Esophagus squamous epithelium (tissue), 5 donors: ENCODE measurements around the gene DEXI. TPM values are rescaled to one million over a fixed set of nuclear protein-coding genes. Genes with fewer than 3 reads are reported as not detected.
A peak's percentile ranks its signal among the peaks of the same experiment; 100 is the strongest.

ENCODE experiments used
- DNase-seq: peaks from one replicate; lab custom pipeline; 2025; lab: John Stamatoyannopoulos, UW
- H3K27ac ChIP-seq, 4 donors: fragments of 200-600 bp; sonication (generic); one replicate each; pipeline ENCODE4 v1.5.1; 2016 to 2019; ENCODE audit warnings: mild to moderate bottlenecking in 1 of 4
- H3K27me3 ChIP-seq, 4 donors: fragments of 200-600 bp; sonication (generic); 1 replicate in 3 of 4; 2 replicates in 1 of 4; pipeline versions ENCODE4 v1.5.1 to v1.6.0; 2017 to 2021; ENCODE audit warnings: antibody characterized with exemption in 1 of 4
- H3K36me3 ChIP-seq, 3 donors: fragments of 200-600 bp; sonication (generic); one replicate each; pipeline ENCODE4 v1.5.1; 2016 to 2019
- H3K4me1 ChIP-seq, 3 donors: fragments of 200-600 bp; sonication (generic); one replicate each; pipeline ENCODE4 v1.5.1; 2017 to 2019
- H3K4me3 ChIP-seq, 4 donors: fragments of 200-600 bp; sonication (generic); 1 replicate in 3 of 4; 2 replicates in 1 of 4; pipeline ENCODE4 v1.5.1; 2016 to 2019; ENCODE audit warnings: mild to moderate bottlenecking in 2 of 4, moderate library complexity in 1 of 4
- H3K9me3 ChIP-seq, 3 donors: fragments of 200-600 bp; sonication (generic); one replicate each; pipeline ENCODE4 v1.5.1; 2016 to 2019
- CTCF ChIP-seq, 6 experiments: fragments of 450-650 bp in 4 of 6; fragments of 200-600 bp in 2 of 6; sonication (generic) in 2 of 6; IDR thresholded peaks; one replicate each; pipeline ENCODE4 v1.5.1; 2016 to 2019; ENCODE audit warnings: antibody characterized with exemption in 6 of 6, mild to moderate bottlenecking in 4 of 6, moderate library complexity in 4 of 6
- POLR2A ChIP-seq, 4 donors: fragments of 450-650 bp; IDR thresholded peaks; one replicate each; pipeline ENCODE4 v1.6.1; 2017; ENCODE audit warnings: antibody characterized with exemption in 4 of 4, mild to moderate bottlenecking in 4 of 4, moderate library complexity in 3 of 4
- WGBS, 2 donors: methylation state at CpG; one replicate each; pipeline ENCODE4 v1.1.5; 2018; 5-methylcytosine and 5-hydroxymethylcytosine counted together
- intact Hi-C: fragments of 100-400 bp; cut with DNase I; formaldehyde crosslinking; loops from one replicate; pipeline ENCODE4 v1.15.0; 2022
- total RNA-seq, 4 donors: library from RNA; depleted of rRNA; stranded (reverse); fragments of >200 nt; gene quantifications; one replicate each; pipeline ENCODE4 v1.1.0, GENCODE V29; 2016
- donor health status: DM: yes; HTN: yes; CAD: no.

DEXI gene
- total RNA-seq, 4 donors from 2014 or later, result 22.6 to 60.1 (median 28.4) TPM

GRCh38 chr16:10965440-10966061, 23.3 kb upstream of the DEXI start:
- no peaks in the 10 kb centered on the region for H3K27me3 ChIP-seq
- no peaks in the 10 kb centered on the region for H3K9me3 ChIP-seq
- H3K4me3 ChIP-seq, result no peak overlapping the region
- peaks cover 3 to 23% (median 4%) of the 10 kb centered on the region in 3 donors for H3K4me1 ChIP-seq
- WGBS, 2 donors, result 76 to 81% methylated on average over 6 of the region's 6 CpGs
- TF ChIP-seq POLR2A (IDR thresholded peaks at IDR 0.05) (no peak), CTCF (IDR thresholded peaks at IDR 0.05) (no peak)
- H3K27ac ChIP-seq, result no peak overlapping the region
- intact Hi-C loops, result loop anchor here (10.0 kb wide), 3 partner anchors 399 to 749 kb away; no protein-coding TSS in a partner anchor
- H3K36me3 ChIP-seq, result peaks cover 10 to 77% (median 14%) of the 10 kb centered on the region in 3 donors
- no peak for DNase-seq

- WGBS, 2 donors, result 84 to 85% methylated on average over 8 of the region's 8 CpGs
- TF ChIP-seq POLR2A (IDR thresholded peaks at IDR 0.05) (no peak), CTCF (IDR thresholded peaks at IDR 0.05) (no peak)
Observed at GRCh38 chr16:10964891-10965326, 22.6 kb upstream of the DEXI start.

GRCh38 chr16:10964039-10964890, 22.0 kb upstream of the DEXI start:
- WGBS, 2 donors, result 24 to 32% methylated on average over 16 to 17 of the region's 20 CpGs
- H3K27ac ChIP-seq, result peak overlapping the region in 2 of 4 donors; percentile 32 to 53
- intact Hi-C loops, result loop anchor here (10.0 kb wide), 3 partner anchors 401 to 751 kb away; no protein-coding TSS in a partner anchor
- no peaks in the 10 kb centered on the region for H3K27me3 ChIP-seq
- H3K36me3 ChIP-seq, result peaks cover 10 to 70% (median 14%) of the 10 kb centered on the region in 3 donors
- peaks cover 3 to 23% (median 4%) of the 10 kb centered on the region in 3 donors for H3K4me1 ChIP-seq
- TF ChIP-seq POLR2A (IDR thresholded peaks at IDR 0.05) (no peak), CTCF (IDR thresholded peaks at IDR 0.05) (peak; percentile 88 to 96 (median 90))
- H3K4me3 ChIP-seq, result no peak overlapping the region
- DNase-seq, result no peak
- H3K9me3 ChIP-seq, result no peaks in the 10 kb centered on the region

More at GRCh38 chr16:10964891-10965326, 22.6 kb upstream of the DEXI start:
- Histone ChIP-seq H3K27ac (no peak overlapping the region), H3K36me3 (peaks cover 10 to 71% (median 14%) of the 10 kb centered on the region in 3 donors), H3K27me3 (no peaks in the 10 kb centered on the region), H3K4me3 (no peak overlapping the region), H3K4me1 (peaks cover 3 to 23% (median 4%) of the 10 kb centered on the region in 3 donors), H3K9me3 (no peaks in the 10 kb centered on the region)
- intact Hi-C loops, result loop anchor here (10.0 kb wide), 3 partner anchors 400 to 750 kb away; no protein-coding TSS in a partner anchor
- no peak for DNase-seq

GRCh38 chr16:10961231-10961630, 19.0 kb upstream of the DEXI start:
- intact Hi-C loops, result loop anchor here (10.0 kb wide), 3 partner anchors 404 to 754 kb away; no protein-coding TSS in a partner anchor
- peaks cover 14 to 63% (median 17%) of the 10 kb centered on the region in 3 donors for H3K36me3 ChIP-seq

More at GRCh38 chr16:10961231-10961630, 19.0 kb upstream of the DEXI start:
- 59 to 67% methylated on average over 7 of the region's 7 CpGs for WGBS, 2 donors
- H3K9me3 ChIP-seq, result no peaks in the 10 kb centered on the region
- H3K27ac ChIP-seq, result peak overlapping the region in 3 of 4 donors; percentile 55 to 66 (median 62)
- peaks cover 3 to 39% (median 9%) of the 10 kb centered on the region in 3 donors for H3K4me1 ChIP-seq
- no peak overlapping the region for H3K4me3 ChIP-seq
- DNase-seq, result no peak
- TF ChIP-seq CTCF (IDR thresholded peaks at IDR 0.05), result no peak
- no peak for TF ChIP-seq POLR2A (IDR thresholded peaks at IDR 0.05)
- no peaks in the 10 kb centered on the region for H3K27me3 ChIP-seq
